Neural crest cell (in vitro differentiated cells): ENCODE results near the gene FANCC. TPM values are rescaled to one million over a fixed set of nuclear protein-coding genes. Genes with fewer than 3 reads are reported as not detected.
A peak's percentile ranks its signal among the peaks of the same experiment; 100 is the strongest.

Experiments
- DNase-seq: peaks from one replicate; pipeline ENCODE4 v3.0.0; 2021; ENCODE audit warnings: low read depth, mixed read lengths, low spot score
- H3K27ac Mint-ChIP-seq: one replicate; pipeline ENCODE4 v1.8.0; 2021; ENCODE audit warnings: mild to moderate bottlenecking, mixed read lengths; ENCODE audit not compliant: unreplicated experiment
- H3K27me3 Mint-ChIP-seq: 2 replicates; pipeline ENCODE4 v1.8.0; 2021; ENCODE audit warnings: low read depth, mild to moderate bottlenecking, mixed read lengths
- H3K36me3 Mint-ChIP-seq: 2 replicates; pipeline ENCODE4 v1.8.0; 2021; ENCODE audit warnings: low read depth, mild to moderate bottlenecking, mixed read lengths
- H3K4me1 Mint-ChIP-seq: 2 replicates; pipeline ENCODE4 v1.8.0; 2021; ENCODE audit warnings: mixed read lengths
- H3K4me3 Mint-ChIP-seq: one replicate; pipeline ENCODE4 v1.8.0; 2021; ENCODE audit warnings: mild to moderate bottlenecking, mixed read lengths
- H3K9me3 Mint-ChIP-seq: 2 replicates; pipeline ENCODE4 v1.8.0; 2021; ENCODE audit warnings: mixed read lengths
- total RNA-seq: library from RNA; stranded (reverse); gene quantifications from 2 replicates; pipeline ENCODE4 v1.2.1, GENCODE V29; 2021
- TF ChIP-seq, protein P1 (sequence below): fragments of 200-600 bp; sonication (generic); conservative IDR thresholded peaks from 2 replicates; pipeline ENCODE4 v1.5.0; 2021; ENCODE audit warnings: antibody characterized with exemption, mild to moderate bottlenecking

The FANCC gene
- total RNA-seq, 1 donor from 2014 or later, result 24.6 TPM

DNA sequence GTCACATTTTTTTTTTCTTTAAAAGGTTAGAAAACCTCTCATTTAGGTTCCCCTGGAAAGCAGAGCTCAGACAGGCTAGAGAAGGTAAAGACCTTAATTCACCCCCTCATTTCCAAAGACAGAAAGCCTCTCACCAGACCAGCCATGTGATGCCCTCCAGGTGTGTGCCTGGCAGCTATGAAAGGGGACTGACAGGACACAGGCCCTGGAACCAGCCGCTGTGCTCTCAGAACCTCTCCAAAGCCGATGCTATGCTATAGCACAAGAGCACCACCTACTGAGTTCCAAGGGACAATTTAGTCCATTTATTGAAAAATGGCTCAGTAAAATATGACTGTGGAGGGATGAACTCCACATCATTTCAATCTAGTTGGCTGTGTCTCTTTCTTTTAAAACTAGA lies 48.8 kb downstream of the FANCC start:
- TF ChIP-seq, protein P1, sequence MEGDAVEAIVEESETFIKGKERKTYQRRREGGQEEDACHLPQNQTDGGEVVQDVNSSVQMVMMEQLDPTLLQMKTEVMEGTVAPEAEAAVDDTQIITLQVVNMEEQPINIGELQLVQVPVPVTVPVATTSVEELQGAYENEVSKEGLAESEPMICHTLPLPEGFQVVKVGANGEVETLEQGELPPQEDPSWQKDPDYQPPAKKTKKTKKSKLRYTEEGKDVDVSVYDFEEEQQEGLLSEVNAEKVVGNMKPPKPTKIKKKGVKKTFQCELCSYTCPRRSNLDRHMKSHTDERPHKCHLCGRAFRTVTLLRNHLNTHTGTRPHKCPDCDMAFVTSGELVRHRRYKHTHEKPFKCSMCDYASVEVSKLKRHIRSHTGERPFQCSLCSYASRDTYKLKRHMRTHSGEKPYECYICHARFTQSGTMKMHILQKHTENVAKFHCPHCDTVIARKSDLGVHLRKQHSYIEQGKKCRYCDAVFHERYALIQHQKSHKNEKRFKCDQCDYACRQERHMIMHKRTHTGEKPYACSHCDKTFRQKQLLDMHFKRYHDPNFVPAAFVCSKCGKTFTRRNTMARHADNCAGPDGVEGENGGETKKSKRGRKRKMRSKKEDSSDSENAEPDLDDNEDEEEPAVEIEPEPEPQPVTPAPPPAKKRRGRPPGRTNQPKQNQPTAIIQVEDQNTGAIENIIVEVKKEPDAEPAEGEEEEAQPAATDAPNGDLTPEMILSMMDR, result no peak
- H3K4me3 Mint-ChIP-seq, result no peak overlapping the region
- H3K27me3 Mint-ChIP-seq, result no peaks in the 10 kb centered on the region
- peaks cover 8% of the 10 kb centered on the region for H3K9me3 Mint-ChIP-seq
- H3K4me1 Mint-ChIP-seq, result peaks cover 35% of the 10 kb centered on the region
- peaks cover 10% of the 10 kb centered on the region for H3K36me3 Mint-ChIP-seq
- H3K27ac Mint-ChIP-seq, result no peak overlapping the region
- no peak for DNase-seq

DNA sequence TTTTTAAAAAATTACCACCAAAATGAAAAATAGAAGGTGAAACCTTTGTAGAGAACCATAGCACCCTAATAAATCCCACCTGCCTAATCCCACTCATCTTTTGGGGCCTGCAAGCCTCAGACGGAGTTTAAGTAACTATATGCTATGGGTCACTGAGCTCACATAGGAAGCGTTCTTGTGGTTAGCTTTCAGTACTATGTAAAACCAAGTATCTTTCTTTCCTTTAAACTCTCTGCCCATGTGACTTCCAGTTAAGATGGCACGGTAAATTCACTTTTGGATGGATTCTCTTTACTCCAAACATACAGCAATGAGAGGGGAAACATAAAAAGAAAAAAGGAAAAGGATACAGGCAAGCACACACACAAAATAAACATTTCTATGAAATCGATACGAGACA lies 50.9 kb downstream of the FANCC start:
- Mint-ChIP-seq H3K27me3 (no peaks in the 10 kb centered on the region), H3K27ac (no peak overlapping the region), H3K9me3 (no peaks in the 10 kb centered on the region), H3K4me1 (peaks cover 35% of the 10 kb centered on the region), H3K4me3 (no peak overlapping the region), H3K36me3 (peaks cover 3% of the 10 kb centered on the region)
- TF ChIP-seq, protein P1, result no peak
- DNase-seq, result no peak

DNA sequence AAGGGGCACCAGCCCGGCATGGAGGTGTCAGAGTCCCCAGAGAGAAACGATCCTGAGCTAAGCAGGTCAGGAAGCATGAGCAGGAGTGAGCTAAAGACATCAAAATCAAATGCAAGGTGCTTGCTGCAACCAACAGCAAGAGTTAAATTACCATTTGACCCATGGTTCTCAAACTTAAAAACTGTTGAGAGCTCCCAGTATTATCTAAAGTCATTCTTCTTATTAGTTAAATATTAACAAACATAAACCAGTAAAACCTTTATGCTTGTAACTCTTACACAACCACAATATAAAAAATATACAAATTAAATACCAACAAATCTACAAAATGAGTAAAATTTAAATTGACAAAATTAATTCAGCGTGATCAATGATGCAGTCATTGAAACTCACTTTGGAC lies 51.5 kb downstream of the FANCC start:
- H3K9me3 Mint-ChIP-seq, result no peaks in the 10 kb centered on the region
- no peak for DNase-seq
- H3K4me1 Mint-ChIP-seq, result peaks cover 35% of the 10 kb centered on the region
- no peaks in the 10 kb centered on the region for H3K36me3 Mint-ChIP-seq
- no peak overlapping the region for H3K4me3 Mint-ChIP-seq
- no peak overlapping the region for H3K27ac Mint-ChIP-seq
- TF ChIP-seq, protein P1, result no peak
- no peaks in the 10 kb centered on the region for H3K27me3 Mint-ChIP-seq

DNA sequence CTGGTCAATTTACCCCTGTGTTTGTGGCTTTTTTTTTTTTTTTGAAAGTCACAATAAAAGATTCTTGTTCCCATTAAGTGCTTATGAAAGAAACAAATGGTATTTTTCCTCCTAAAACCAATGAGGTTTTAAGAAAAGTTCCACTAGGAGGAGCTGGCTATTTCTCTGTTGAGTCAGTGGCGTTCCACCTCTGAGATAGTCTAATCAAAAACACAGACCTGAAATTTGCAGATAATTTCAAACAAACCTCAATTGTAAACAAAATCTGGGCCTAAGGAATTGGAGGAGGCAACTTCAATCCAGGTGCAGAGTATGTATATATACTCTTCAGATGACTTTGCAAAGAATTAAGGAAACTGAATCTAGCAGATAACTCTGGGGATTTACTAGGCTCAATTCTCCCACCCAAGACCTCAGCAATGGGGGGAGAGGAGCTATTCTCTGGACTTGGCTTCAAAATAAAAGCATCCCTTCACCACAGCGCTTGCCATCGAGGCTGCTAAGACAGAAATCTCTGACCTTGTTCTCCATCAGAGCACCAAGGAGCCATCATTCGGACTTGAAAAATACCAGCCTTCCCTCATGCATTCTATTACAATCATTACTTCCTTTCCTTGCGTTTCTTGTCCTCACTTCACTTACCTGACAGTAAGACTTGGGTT lies 52.4 kb downstream of the FANCC start:
- no peaks in the 10 kb centered on the region for H3K9me3 Mint-ChIP-seq
- no peak overlapping the region for H3K4me3 Mint-ChIP-seq
- H3K4me1 Mint-ChIP-seq, result peaks cover 31% of the 10 kb centered on the region
- TF ChIP-seq, protein P1, result peak; percentile 46
- DNase-seq, result no peak
- H3K27ac Mint-ChIP-seq, result no peak overlapping the region
- no peaks in the 10 kb centered on the region for H3K27me3 Mint-ChIP-seq
- no peaks in the 10 kb centered on the region for H3K36me3 Mint-ChIP-seq

DNA sequence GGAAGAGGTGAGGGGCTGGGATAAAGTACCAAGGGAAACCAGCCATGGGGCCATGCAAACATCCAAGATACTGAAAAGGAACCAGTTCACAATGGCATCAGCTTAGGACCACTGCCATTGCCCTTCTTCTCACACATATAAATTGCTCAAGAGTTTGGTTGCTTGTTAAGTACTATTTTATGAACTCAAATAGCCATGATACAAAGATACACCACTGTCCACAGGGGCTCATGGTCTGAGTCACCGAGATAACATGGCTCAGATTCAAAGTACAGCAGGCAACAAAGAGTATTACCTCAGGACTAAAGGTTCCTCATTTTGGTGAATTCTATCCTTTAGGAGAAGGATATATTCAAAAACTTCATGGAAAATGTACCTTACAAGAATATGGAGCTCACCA lies 55.6 kb downstream of the FANCC start:
- TF ChIP-seq, protein P1, result no peak
- Mint-ChIP-seq H3K4me3 (no peak overlapping the region), H3K36me3 (peaks cover 12% of the 10 kb centered on the region), H3K27ac (no peak overlapping the region), H3K9me3 (peaks cover 4% of the 10 kb centered on the region), H3K4me1 (peaks cover 11% of the 10 kb centered on the region), H3K27me3 (no peaks in the 10 kb centered on the region)
- no peak for DNase-seq
